K562 (cell line): ENCODE data around the gene FANCI. TPM values are rescaled to one million over a fixed set of nuclear protein-coding genes. Genes with fewer than 3 reads are reported as not detected.

Experiments
- ATAC-seq: fragments of 200-7000 bp; cut with Tn5 transposase; 3 replicates; pipeline ENCODE4 v1.9.1; 2020; ENCODE audit warnings: moderate library complexity
- BruUV-seq: library from RNA; stranded (reverse); fragments of 400-500 nt; replicated peaks from 2 replicates; lab custom pipeline; 2021; lab: Mats Ljungman, UMichigan
- CTCF ChIA-PET: fragments of 300-600 bp; formaldehyde crosslinking; extraction: SDS; loops from one replicate; lab custom pipeline; 2021; ENCODE audit warnings: low intra/inter-chr PET ratio; lab: Yijun Ruan, JAX
- POLR2A ChIA-PET: fragments of 300-600, 350-650 bp; sonication (Branson Sonifier 250); formaldehyde crosslinking; extraction: SDS; loops from one replicate; lab custom pipeline; 2021; ENCODE audit warnings: antibody characterized with exemption, inconsistent platforms; lab: Yijun Ruan, JAX
- DNase-seq, 4 experiments: peaks; one replicate each; pipeline versions ENCODE4 v3.0.0 to v3.0.0-alpha.2; 2011 to 2018; ENCODE audit warnings: low spot score in 3 of 4, mixed read lengths in 3 of 4; ENCODE audit errors: extremely low read depth in 1 of 4
- FAIRE-seq: peaks from 2 replicates; lab custom pipeline; 2011; peaks lifted over from hg19 to GRCh38; lab: Jason Lieb, UNC
- H2AFZ ChIP-seq: 2 replicates; pipeline ENCODE4 v1.6.0; 2011; ENCODE audit warnings: low read depth, low read length, control low read depth, inconsistent platforms
- H3K27ac ChIP-seq: fragments of 200-600 bp; 3 replicates; pipeline ENCODE4 v1.8.0; 2011; ENCODE audit warnings: low read depth, mild to moderate bottlenecking, control low read depth, inconsistent platforms, low read length, moderate library complexity, mixed read lengths; ENCODE audit errors: extremely low read depth
- H3K27me3 ChIP-seq, 2 experiments: fragments of 300-600 bp in 1 of 2; 2 replicates in 1 of 2; 3 replicates in 1 of 2; pipeline versions ENCODE4 v1.6.0 to v1.8.0; 2011; ENCODE audit warnings: inconsistent platforms in 2 of 2, low read length in 2 of 2, mild to moderate bottlenecking in 1 of 2, mixed read lengths in 1 of 2, moderate library complexity in 1 of 2; ENCODE audit not compliant: control insufficient read depth in 2 of 2, insufficient read depth in 2 of 2
- H3K36me3 ChIP-seq: fragments of 300-600 bp; 3 replicates; pipeline ENCODE4 v1.8.0; 2011; ENCODE audit warnings: mild to moderate bottlenecking, low read length, inconsistent platforms; ENCODE audit not compliant: control insufficient read depth, insufficient read depth
- H3K4me1 ChIP-seq, 2 experiments: fragments of 200-600 bp in 1 of 2; replicated peaks in 1 of 2; 2 replicates in 1 of 2; 3 replicates in 1 of 2; pipeline versions ENCODE4 v1.5.1 to v1.8.0; 2011; ENCODE audit warnings: inconsistent platforms in 2 of 2, low read length in 2 of 2, mild to moderate bottlenecking in 1 of 2, mixed read lengths in 1 of 2, moderate library complexity in 1 of 2; ENCODE audit not compliant: control insufficient read depth in 2 of 2, insufficient read depth in 2 of 2
- H3K4me2 ChIP-seq: 2 replicates; pipeline ENCODE4 v1.6.1; 2011; ENCODE audit warnings: low read length, control low read depth, inconsistent platforms, mixed read lengths; ENCODE audit not compliant: insufficient read depth
- H3K4me3 ChIP-seq: fragments of 200-600 bp; sonication (generic), shearing (Covaris generic); 2 replicates; pipeline ENCODE4 v1.5.1; 2016; ENCODE audit warnings: control low read depth, inconsistent platforms
- H3K79me2 ChIP-seq: fragments of 200-600 bp; 3 replicates; pipeline ENCODE4 v1.8.0; 2011; ENCODE audit warnings: low read length, inconsistent platforms; ENCODE audit not compliant: control insufficient read depth, insufficient read depth
- H3K9ac ChIP-seq, 2 experiments: 2 replicates each; pipeline versions ENCODE4 v1.6.0 to v1.6.1; 2011; ENCODE audit warnings: low read depth in 2 of 2, low read length in 2 of 2, control low read depth in 1 of 2, inconsistent platforms in 1 of 2, mild to moderate bottlenecking in 1 of 2, mixed read lengths in 1 of 2; ENCODE audit not compliant: insufficient read depth in 1 of 2
- H3K9me1 ChIP-seq: one replicate; pipeline ENCODE4 v1.6.0; 2011; ENCODE audit warnings: inconsistent platforms, mild to moderate bottlenecking, low read length, moderate library complexity; ENCODE audit not compliant: control insufficient read depth, insufficient read depth
- H3K9me3 ChIP-seq: replicated peaks from 2 replicates; pipeline ENCODE4 v1.5.1; 2011; ENCODE audit warnings: low read depth, low read length, inconsistent platforms; ENCODE audit not compliant: control insufficient read depth, insufficient read depth
- H4K20me1 ChIP-seq: replicated peaks from 2 replicates; pipeline ENCODE4 v1.6.1; 2011; ENCODE audit warnings: low read length, inconsistent platforms, mixed read lengths; ENCODE audit not compliant: control insufficient read depth, insufficient read depth
- ATF1 ChIP-seq, 2 experiments: fragments of 450-650 bp in 1 of 2; IDR thresholded peaks; 2 replicates each; pipeline ENCODE4 v1.6.1; 2016; ENCODE audit warnings: missing compliant biosample characterization in 1 of 2, missing genetic modification characterization in 1 of 2
- BCOR ChIP-seq: fragments of 450-650 bp; IDR thresholded peaks from 2 replicates; pipeline ENCODE4 v1.6.1; 2016
- BHLHE40 ChIP-seq: IDR thresholded peaks from 2 replicates; pipeline ENCODE4 v1.6.1; 2011; ENCODE audit warnings: low read length, improper control_type of control experiment
- DLX4 ChIP-seq: fragments of 250-450 bp; sonication (Bioruptor Pico); IDR thresholded peaks from 2 replicates; pipeline ENCODE4 v1.6.1; 2021; ENCODE audit warnings: mild to moderate bottlenecking
- FOXK1 ChIP-seq: sonication (generic); formaldehyde crosslinking; IDR thresholded peaks from 2 replicates; pipeline ENCODE4 v1.8.0; 2022; ENCODE audit warnings: missing genetic modification reagents, mild to moderate bottlenecking, borderline replicate concordance
- YY1 ChIP-seq, 3 experiments: IDR thresholded peaks; 2 replicates each; pipeline ENCODE4 v1.6.1; 2011; ENCODE audit warnings: low read length in 2 of 3, mild to moderate bottlenecking in 2 of 3, moderate library complexity in 2 of 3, borderline replicate concordance in 1 of 3, control low read depth in 1 of 3, low read depth in 1 of 3; ENCODE audit not compliant: insufficient read depth in 3 of 3, insufficient replicate concordance in 2 of 3, control insufficient read depth in 1 of 3, insufficient read length in 1 of 3; ENCODE audit errors: extremely low read depth in 1 of 3
- WGBS: fragments of 100-300 bp; shearing (Covaris generic); methylation state at CpG from one replicate; pipeline ENCODE4 v1.1.6; 2016; ENCODE audit warnings: low coverage, mixed read lengths; ENCODE audit not compliant: insufficient coverage; ENCODE audit errors: missing lambda C conversion rate; 5-methylcytosine and 5-hydroxymethylcytosine counted together
- in situ Hi-C: fragments of 300-500 bp; cut with MboI; formaldehyde crosslinking; loops from 4 replicates; pipeline ENCODE4 v1.15.0; 2018; ENCODE audit warnings: inconsistent platforms, mixed read lengths
- intact Hi-C: fragments of 100-400 bp; cut with micrococcal nuclease; formaldehyde crosslinking; loops from 2 replicates; pipeline ENCODE4 v1.14.2; 2022
- polyA plus RNA-seq, 8 experiments: library from polyadenylated mRNA; depleted of rRNA in 4 of 8; stranded (reverse) in 5 of 8; unstranded in 3 of 8; fragments of >200 nt; fragmentation: Nextera tagmentation in 2 of 8; fragmentation: Illumina TruSeq in 1 of 8; extraction: Ambion mirVana in 2 of 8; extraction: Trizol in 1 of 8; gene quantifications; 2 replicates each; pipeline versions ENCODE4 v1.2.1 to v1.2.3, GENCODE V29; 2011 to 2014; ENCODE audit warnings: inconsistent platforms in 1 of 8, missing spikeins in 1 of 8
- total RNA-seq, 7 experiments: library from RNA; depleted of rRNA in 6 of 7; stranded (reverse); fragments of >200 nt in 6 of 7; fragmentation: Illumina TruSeq in 2 of 7; extraction: Trizol in 2 of 7; gene quantifications; 2 replicates each; pipeline versions ENCODE4 v1.2.1 to v1.2.3, GENCODE V29; 2011 to 2021; ENCODE audit warnings: low replicate concordance in 1 of 7
- TF ChIP-seq, protein P1 (sequence below): fragments of 450-650 bp; formaldehyde crosslinking; IDR thresholded peaks from 2 replicates; pipeline ENCODE4 v1.4.0; 2020; ENCODE audit warnings: mild to moderate bottlenecking, moderate library complexity
- TF ChIP-seq, protein P2 (sequence below): sonication (generic); formaldehyde crosslinking; IDR thresholded peaks from 2 replicates; pipeline ENCODE4 v1.8.0; 2022; ENCODE audit warnings: mild to moderate bottlenecking, missing genetic modification reagents

The FANCI gene
- total and polyA plus RNA-seq, 9 of the 15 experiments (the other 6 are each of a cell fraction or from before 2014, with no cell fraction given): 72.1 to 165 (median 131) TPM

DNA sequence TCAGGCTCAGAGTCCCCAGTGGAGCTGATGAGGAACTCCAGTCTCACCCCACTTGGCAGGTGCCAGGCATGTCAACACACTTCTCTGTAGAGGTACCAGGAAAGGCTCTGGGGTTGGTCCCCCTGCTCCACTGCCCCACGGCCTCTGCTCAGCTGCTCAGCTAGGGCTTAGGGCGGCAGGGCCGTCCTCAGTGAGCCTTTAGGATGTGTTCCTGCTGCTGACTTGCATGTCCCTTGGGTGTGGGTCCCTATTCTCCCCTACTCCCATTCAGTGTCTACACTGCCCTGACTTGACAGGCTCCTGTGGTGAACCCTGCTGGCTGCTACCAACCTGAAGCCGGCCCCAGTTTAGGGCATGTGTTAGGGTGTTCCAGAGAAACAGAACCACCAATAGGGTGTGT lies 108.7 kb downstream of the FANCI start:
- Histone ChIP-seq H2AFZ (no peak overlapping the region), H3K4me3 (no peak overlapping the region), H3K79me2 (no peaks in the 10 kb centered on the region), H3K9ac (0 out of 4 replicates have a peak overlapping the region, but pooled peaks of 1 of the 2 experiments have one; percentile 52), H3K36me3 (no peaks in the 10 kb centered on the region), H3K27me3 (peaks cover 30 to 77% of the 10 kb centered on the region in 2 experiments), H3K9me1 (no peaks in the 10 kb centered on the region), H3K4me2 (no peak overlapping the region), H3K27ac (no peak overlapping the region), H3K9me3 (no peaks in the 10 kb centered on the region), H4K20me1 (0 out of 2 replicates have a peak, but pooled peaks cover 4% of the 10 kb centered on the region), H3K4me1 (no peaks in the 10 kb centered on the region)
- ChIA-PET POLR2A (no interaction called here), CTCF (no interaction called here)
- in situ Hi-C loops (no loop called here), intact Hi-C loops (loop anchor here (10.0 kb wide), 1 partner anchor 202 kb away; no protein-coding TSS in a partner anchor)
- no peak for FAIRE-seq
- ATAC-seq: no peak; the same call in 2 of the 3 replicates
- no TSS peak for BruUV-seq
- DNase-seq: no peak
- 0% methylated on average over 4 of the region's 4 CpGs for WGBS
- TF ChIP-seq DLX4 (CRISPR knock-in tag) (no peak), YY1 (IDR thresholded peaks at IDR 0.05; ENCODE audit: borderline replicate concordance in 1 of 3, control insufficient read depth in 1 of 3, extremely low read depth in 1 of 3, insufficient read depth in 3 of 3, insufficient read length in 1 of 3, insufficient replicate concordance in 2 of 3, low read depth in 1 of 3, low read length in 2 of 3) (no peak), BCOR (no peak), BHLHE40 (no peak), ATF1 (CRISPR knock-in tag; IDR thresholded peaks at IDR 0.05) (no peak), ATF1 (tag; IDR thresholded peaks at IDR 0.05) (no peak), FOXK1 (CRISPR knock-in tag) (no peak)
- TF ChIP-seq, protein P1, sequence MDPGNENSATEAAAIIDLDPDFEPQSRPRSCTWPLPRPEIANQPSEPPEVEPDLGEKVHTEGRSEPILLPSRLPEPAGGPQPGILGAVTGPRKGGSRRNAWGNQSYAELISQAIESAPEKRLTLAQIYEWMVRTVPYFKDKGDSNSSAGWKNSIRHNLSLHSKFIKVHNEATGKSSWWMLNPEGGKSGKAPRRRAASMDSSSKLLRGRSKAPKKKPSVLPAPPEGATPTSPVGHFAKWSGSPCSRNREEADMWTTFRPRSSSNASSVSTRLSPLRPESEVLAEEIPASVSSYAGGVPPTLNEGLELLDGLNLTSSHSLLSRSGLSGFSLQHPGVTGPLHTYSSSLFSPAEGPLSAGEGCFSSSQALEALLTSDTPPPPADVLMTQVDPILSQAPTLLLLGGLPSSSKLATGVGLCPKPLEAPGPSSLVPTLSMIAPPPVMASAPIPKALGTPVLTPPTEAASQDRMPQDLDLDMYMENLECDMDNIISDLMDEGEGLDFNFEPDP (CRISPR knock-in tag): no peak
- TF ChIP-seq, protein P2, sequence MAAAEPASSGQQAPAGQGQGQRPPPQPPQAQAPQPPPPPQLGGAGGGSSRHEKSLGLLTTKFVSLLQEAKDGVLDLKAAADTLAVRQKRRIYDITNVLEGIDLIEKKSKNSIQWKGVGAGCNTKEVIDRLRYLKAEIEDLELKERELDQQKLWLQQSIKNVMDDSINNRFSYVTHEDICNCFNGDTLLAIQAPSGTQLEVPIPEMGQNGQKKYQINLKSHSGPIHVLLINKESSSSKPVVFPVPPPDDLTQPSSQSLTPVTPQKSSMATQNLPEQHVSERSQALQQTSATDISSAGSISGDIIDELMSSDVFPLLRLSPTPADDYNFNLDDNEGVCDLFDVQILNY: no peak
